Stomach (tissue), 9 donors: ENCODE data around the gene NCL. TPM values are rescaled to one million over a fixed set of nuclear protein-coding genes. Genes with fewer than 3 reads are reported as not detected.
"Not testable (repeated sequence)": the region's sequence is repeated elsewhere in the genome, so short reads cannot be mapped to it uniquely, and the experiment has no call there.

Experiments used
- DNase-seq, 2 donors: peaks; one replicate each; pipeline versions ENCODE4 v3.0.0 to v3.0.0-alpha.2; 2013 to 2019
- H3K27ac ChIP-seq, 5 donors: fragments of 200-600 bp in 4 of 5; sonication (generic) in 4 of 5; one replicate each; pipeline ENCODE4 v1.5.1; 2013 to 2019; ENCODE audit warnings: mild to moderate bottlenecking in 1 of 5, moderate library complexity in 1 of 5
- H3K27me3 ChIP-seq, 3 donors: fragments of 200-600 bp; sonication (generic); one replicate each; pipeline ENCODE4 v1.5.1; 2017 to 2019; ENCODE audit warnings: mixed run types in 1 of 3
- H3K36me3 ChIP-seq, 4 donors: fragments of 200-600 bp; sonication (generic); 1 replicate in 3 of 4; 2 replicates in 1 of 4; pipeline ENCODE4 v1.5.1; 2016 to 2019
- H3K4me1 ChIP-seq, 4 donors: fragments of 200-600 bp; sonication (generic); one replicate each; pipeline ENCODE4 v1.5.1; 2016 to 2019
- H3K4me3 ChIP-seq, 4 donors: fragments of 200-600 bp; sonication (generic) in 3 of 4; one replicate each; pipeline ENCODE4 v1.5.1; 2016 to 2019; ENCODE audit warnings: mild to moderate bottlenecking in 1 of 4
- H3K9me3 ChIP-seq, 4 donors: fragments of 200-600 bp; sonication (generic); one replicate each; pipeline ENCODE4 v1.5.1; 2016 to 2019
- EP300 ChIP-seq: sonication (generic); formaldehyde crosslinking; IDR thresholded peaks from one replicate; pipeline ENCODE4 v1.6.1; 2017; ENCODE audit warnings: antibody characterized with exemption
- POLR2A ChIP-seq, 4 donors: fragments of 450-650 bp; IDR thresholded peaks; one replicate each; pipeline ENCODE4 v1.6.1; 2016; ENCODE audit warnings: antibody characterized with exemption in 4 of 4, control low read depth in 2 of 4, mild to moderate bottlenecking in 1 of 4, moderate library complexity in 1 of 4
- POLR2AphosphoS5 ChIP-seq, 3 donors: sonication (generic); formaldehyde crosslinking; IDR thresholded peaks; one replicate each; pipeline ENCODE4 v1.6.1; 2016; ENCODE audit warnings: antibody characterized with exemption in 3 of 3
- WGBS, 5 donors: extraction: QIAGEN DNeasy Blood & Tissue Kit in 3 of 5; methylation state at CpG; one replicate each; pipeline versions ENCODE4 v1.1.5 to v1.1.7; 2013 to 2018; 5-methylcytosine and 5-hydroxymethylcytosine counted together
- intact Hi-C: fragments of 100-400 bp; cut with DNase I; formaldehyde crosslinking; loops from one replicate; pipeline ENCODE4 v1.15.1; 2023; ENCODE audit warnings: low total_unique reads
- polyA plus RNA-seq, 3 donors: library from polyadenylated mRNA; stranded (reverse); fragments of 200-250 nt; gene quantifications; one replicate each; pipeline ENCODE4 v1.2.3, GENCODE V29; 2013
- total RNA-seq, 5 donors: library from RNA; depleted of rRNA; stranded (reverse); fragments of >200 nt; gene quantifications; one replicate each; pipeline versions ENCODE4 v1.1.0 to v1.2.3, GENCODE V29; 2014 to 2016
- TF ChIP-seq, protein P1 (sequence below), 7 experiments: fragments of 450-650 bp in 4 of 7; fragments of 200-600 bp in 3 of 7; sonication (generic) in 3 of 7; IDR thresholded peaks; one replicate each; pipeline ENCODE4 v1.5.1; 2016 to 2019; ENCODE audit warnings: antibody characterized with exemption in 7 of 7, control low read depth in 2 of 7, mild to moderate bottlenecking in 1 of 7
- donor health status: healthy with polysubstance abuse.
- donor health status: Bipolar disorder and iron deficiency.
- donor health status: healthy.

The NCL gene
- total and polyA plus RNA-seq, 8 donors = 72.3 to 278 (median 178) TPM

DNA sequence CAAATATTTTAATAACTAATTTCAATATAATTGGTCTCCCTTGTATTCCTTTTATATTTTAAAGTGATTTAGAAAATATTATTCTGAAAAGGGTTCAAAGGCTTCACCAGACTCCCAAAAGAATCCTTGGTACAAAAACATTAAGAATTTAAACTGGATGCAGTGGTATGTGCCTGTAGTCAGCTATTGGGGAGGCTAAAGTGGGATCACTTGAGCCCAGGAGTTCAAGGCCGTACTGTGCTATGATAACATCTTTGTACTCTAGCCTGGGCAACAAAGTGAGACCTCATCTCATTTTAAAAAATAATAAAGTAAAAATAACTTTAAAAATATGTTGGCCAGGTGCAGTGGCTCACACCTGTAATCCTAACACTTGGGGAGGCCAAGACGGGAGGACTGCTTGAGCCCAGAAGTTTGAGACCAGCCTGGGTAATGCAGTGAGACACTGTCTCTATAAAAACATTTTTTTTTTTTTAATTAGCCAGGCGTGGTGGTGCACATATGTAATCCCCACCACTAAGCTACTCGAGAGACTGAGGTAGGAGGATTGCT is 14.7 kb downstream of the NCL start:
- no peak overlapping the region for H3K4me3 ChIP-seq
- H3K36me3 ChIP-seq = peaks cover 15 to 30% (median 25%) of the 10 kb centered on the region in 4 donors
- no peak overlapping the region for H3K27ac ChIP-seq
- DNase-seq = no peak
- no peaks in the 10 kb centered on the region for H3K27me3 ChIP-seq
- WGBS, 5 donors = 81 to 87% (median 85%) methylated on average over 4 of the region's 4 CpGs
- TF ChIP-seq EP300 (no peak), POLR2AphosphoS5 (IDR thresholded peaks at IDR 0.05) (no peak), POLR2A (IDR thresholded peaks at IDR 0.05) (no peak)
- TF ChIP-seq, protein P1, sequence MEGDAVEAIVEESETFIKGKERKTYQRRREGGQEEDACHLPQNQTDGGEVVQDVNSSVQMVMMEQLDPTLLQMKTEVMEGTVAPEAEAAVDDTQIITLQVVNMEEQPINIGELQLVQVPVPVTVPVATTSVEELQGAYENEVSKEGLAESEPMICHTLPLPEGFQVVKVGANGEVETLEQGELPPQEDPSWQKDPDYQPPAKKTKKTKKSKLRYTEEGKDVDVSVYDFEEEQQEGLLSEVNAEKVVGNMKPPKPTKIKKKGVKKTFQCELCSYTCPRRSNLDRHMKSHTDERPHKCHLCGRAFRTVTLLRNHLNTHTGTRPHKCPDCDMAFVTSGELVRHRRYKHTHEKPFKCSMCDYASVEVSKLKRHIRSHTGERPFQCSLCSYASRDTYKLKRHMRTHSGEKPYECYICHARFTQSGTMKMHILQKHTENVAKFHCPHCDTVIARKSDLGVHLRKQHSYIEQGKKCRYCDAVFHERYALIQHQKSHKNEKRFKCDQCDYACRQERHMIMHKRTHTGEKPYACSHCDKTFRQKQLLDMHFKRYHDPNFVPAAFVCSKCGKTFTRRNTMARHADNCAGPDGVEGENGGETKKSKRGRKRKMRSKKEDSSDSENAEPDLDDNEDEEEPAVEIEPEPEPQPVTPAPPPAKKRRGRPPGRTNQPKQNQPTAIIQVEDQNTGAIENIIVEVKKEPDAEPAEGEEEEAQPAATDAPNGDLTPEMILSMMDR (IDR thresholded peaks at IDR 0.05) = no peak
- intact Hi-C loops = no loop called here
- H3K9me3 ChIP-seq = no peaks in the 10 kb centered on the region
- H3K4me1 ChIP-seq = peaks cover 0 to 9% (median 0%) of the 10 kb centered on the region in 4 donors

DNA sequence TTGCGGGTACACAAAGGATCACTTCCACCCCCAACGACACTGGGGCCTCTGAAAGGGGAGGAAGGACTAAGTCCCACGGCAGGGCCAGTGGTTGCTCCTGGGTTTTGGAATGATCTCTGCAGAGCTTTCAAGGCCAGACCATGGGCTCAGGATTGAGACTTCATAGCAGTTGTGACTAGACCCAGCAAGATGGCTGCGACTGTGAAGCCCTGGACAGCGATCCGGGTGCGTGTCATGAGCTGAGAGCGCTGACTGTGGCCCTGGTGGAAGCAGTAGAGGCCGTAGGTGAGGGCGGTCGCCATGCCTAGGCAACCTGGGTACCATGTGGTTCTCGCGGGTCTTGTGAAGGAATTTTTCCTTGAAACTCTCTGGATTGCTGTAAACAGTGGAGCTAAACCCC is 27.3 kb downstream of the NCL start:
- 89 to 92% (median 91%) methylated on average over 8 to 13 of the region's 13 CpGs for WGBS, 5 donors
- intact Hi-C loops = no loop called here
- no peak overlapping the region for H3K27ac ChIP-seq
- TF ChIP-seq POLR2A (IDR thresholded peaks at IDR 0.05) (no peak), POLR2AphosphoS5 (IDR thresholded peaks at IDR 0.05) (no peak), EP300 (no peak)
- TF ChIP-seq, protein P1 (IDR thresholded peaks at IDR 0.05) = no peak
- H3K9me3 ChIP-seq = peaks cover 0 to 4% (median 2%) of the 10 kb centered on the region in 4 donors
- H3K27me3 ChIP-seq = no peaks in the 10 kb centered on the region
- DNase-seq = no peak
- H3K4me3 ChIP-seq = no peak overlapping the region
- no peaks in the 10 kb centered on the region for H3K36me3 ChIP-seq
- no peaks in the 10 kb centered on the region for H3K4me1 ChIP-seq

DNA sequence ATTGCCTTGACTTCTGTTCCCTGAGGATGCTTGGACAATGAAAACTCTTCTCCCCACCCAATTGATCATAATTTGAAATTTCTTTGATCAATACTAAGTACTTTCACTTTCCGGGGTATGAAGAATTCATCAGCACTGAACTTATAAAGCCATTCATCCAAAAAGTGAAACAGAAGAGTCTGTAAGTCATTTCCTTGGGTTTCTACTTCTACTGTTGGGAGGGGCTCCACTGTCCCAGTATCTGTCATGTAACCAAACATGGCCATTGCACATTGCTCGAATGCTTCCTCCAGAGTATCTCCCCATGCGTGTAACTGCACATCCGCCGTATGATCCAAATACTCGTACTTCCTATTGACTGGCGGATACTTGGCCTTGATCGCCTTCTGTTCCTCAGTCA is 30.3 kb downstream of the NCL start:
- Histone ChIP-seq H3K4me1 (no peaks in the 10 kb centered on the region), H3K27me3 (no peaks in the 10 kb centered on the region), H3K27ac (no peak overlapping the region), H3K36me3 (no peaks in the 10 kb centered on the region), H3K9me3 (peaks cover 0 to 19% (median 5%) of the 10 kb centered on the region in 4 donors), H3K4me3 (no peak overlapping the region)
- DNase-seq = no peak
- intact Hi-C loops = no loop called here
- no peak for TF ChIP-seq EP300
- TF ChIP-seq, protein P1 (IDR thresholded peaks at IDR 0.05) = no peak
- no peak for TF ChIP-seq POLR2AphosphoS5 (IDR thresholded peaks at IDR 0.05)
- TF ChIP-seq POLR2A (IDR thresholded peaks at IDR 0.05) = no peak
- 79 to 88% (median 85%) methylated on average over 8 of the region's 8 CpGs for WGBS, 5 donors

DNA sequence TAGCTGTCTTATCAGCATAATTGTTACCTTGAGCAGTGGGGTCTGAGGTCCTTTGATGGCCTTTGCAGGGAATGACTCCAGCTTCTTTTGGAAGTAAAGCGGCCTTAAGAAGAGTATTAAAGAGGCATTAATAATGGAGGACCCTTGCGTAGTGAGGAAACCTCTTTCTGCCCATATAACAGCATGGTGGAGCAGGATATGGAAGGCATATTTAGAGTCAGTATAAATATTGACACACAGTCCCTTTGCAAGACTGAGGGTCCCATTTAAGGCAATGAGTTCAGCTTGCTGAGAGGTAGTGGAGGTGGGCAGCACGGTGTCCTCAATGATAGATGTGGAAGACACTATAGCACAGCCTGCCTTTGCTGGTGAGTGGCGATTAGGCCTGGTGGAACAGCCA is 32.7 kb downstream of the NCL start:
- Histone ChIP-seq H3K27ac (no peak overlapping the region), H3K4me3 (no peak overlapping the region), H3K4me1 (no peaks in the 10 kb centered on the region), H3K9me3 (peaks cover 0 to 19% (median 5%) of the 10 kb centered on the region in 4 donors), H3K36me3 (no peaks in the 10 kb centered on the region), H3K27me3 (no peaks in the 10 kb centered on the region)
- intact Hi-C loops = no loop called here
- TF ChIP-seq POLR2AphosphoS5 (IDR thresholded peaks at IDR 0.05) = no peak
- no peak for TF ChIP-seq POLR2A (IDR thresholded peaks at IDR 0.05)
- TF ChIP-seq, protein P1 (IDR thresholded peaks at IDR 0.05) = no peak
- TF ChIP-seq EP300 = no peak
- DNase-seq = no peak
- 90 to 97% (median 96%) methylated on average over 4 of the region's 4 CpGs for WGBS, 5 donors

DNA sequence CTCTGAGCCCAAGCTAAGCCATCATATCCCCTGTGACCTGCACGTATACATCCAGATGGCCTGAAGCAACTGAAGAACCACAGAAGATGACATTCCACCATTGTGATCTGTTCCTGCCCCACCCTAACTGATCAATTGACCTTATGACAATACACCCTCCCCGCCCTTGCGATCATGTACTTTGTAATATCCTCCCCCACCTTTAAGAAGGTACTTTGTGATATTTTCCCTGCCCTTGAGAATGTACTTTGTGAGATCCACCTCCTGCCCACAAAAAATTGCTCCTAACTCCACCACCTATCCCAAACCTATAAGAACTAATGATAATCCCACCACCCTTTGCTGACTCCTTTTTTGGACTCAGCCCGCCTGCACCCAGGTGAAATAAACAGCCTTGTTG is 33.8 kb downstream of the NCL start:
- peaks cover 0 to 19% (median 5%) of the 10 kb centered on the region in 4 donors for H3K9me3 ChIP-seq
- WGBS, 5 donors = 81 to 96% (median 92%) methylated on average over 4 of the region's 4 CpGs
- H3K4me3 ChIP-seq, H3K36me3 ChIP-seq, intact Hi-C loops, DNase-seq, H3K27ac ChIP-seq, H3K27me3 ChIP-seq, H3K4me1 ChIP-seq: not testable (repeated sequence)
